Activated T-helper 1 cell treated with anti-CD3 and anti-CD28 coated beads, Interleukin-12 subunit alpha, Interleukin-12 subunit beta, Interleukin-2, Interleukin-4 antibody, amounts not matched to agents 30 ng/mL and 10 ng/mL and 1 ng/mL, durations not matched to agents 14 hours and 24 hours and 36 hours (primary cell): ENCODE results near the gene PYHIN1. TPM values are rescaled to one million over a fixed set of nuclear protein-coding genes. Genes with fewer than 3 reads are reported as not detected.
A peak's percentile ranks its signal among the peaks of the same experiment; 100 is the strongest.

Source experiments
- DNase-seq: peaks from one replicate; pipeline ENCODE4 v3.0.0; 2021; ENCODE audit warnings: low spot score
- H3K27ac Mint-ChIP-seq: one replicate; pipeline ENCODE4 v1.8.0; 2021; ENCODE audit warnings: mild to moderate bottlenecking, mixed read lengths
- H3K27me3 Mint-ChIP-seq: one replicate; pipeline ENCODE4 v1.8.0; 2022; ENCODE audit warnings: mild to moderate bottlenecking, moderate library complexity, mixed read lengths; ENCODE audit not compliant: insufficient read depth
- H3K36me3 Mint-ChIP-seq: one replicate; pipeline ENCODE4 v1.8.0; 2021; ENCODE audit warnings: low read depth, mixed read lengths
- H3K4me1 Mint-ChIP-seq: one replicate; pipeline ENCODE4 v1.8.0; 2021; ENCODE audit warnings: low read depth, mixed read lengths
- H3K4me3 Mint-ChIP-seq: one replicate; pipeline ENCODE4 v1.8.0; 2021; ENCODE audit warnings: mild to moderate bottlenecking, moderate library complexity, mixed read lengths
- H3K9me3 Mint-ChIP-seq: one replicate; pipeline ENCODE4 v1.8.0; 2021; ENCODE audit warnings: mixed read lengths
- intact Hi-C: fragments of 100-400 bp; cut with micrococcal nuclease; formaldehyde crosslinking; loops from one replicate; pipeline ENCODE4 v1.15.1; 2024
- total RNA-seq: library from RNA; stranded (reverse); gene quantifications from 2 replicates; pipeline ENCODE4 v1.2.3, GENCODE V29; 2022

PYHIN1 gene
- total RNA-seq, 1 donor from 2014 or later, result 19.9 TPM

DNA sequence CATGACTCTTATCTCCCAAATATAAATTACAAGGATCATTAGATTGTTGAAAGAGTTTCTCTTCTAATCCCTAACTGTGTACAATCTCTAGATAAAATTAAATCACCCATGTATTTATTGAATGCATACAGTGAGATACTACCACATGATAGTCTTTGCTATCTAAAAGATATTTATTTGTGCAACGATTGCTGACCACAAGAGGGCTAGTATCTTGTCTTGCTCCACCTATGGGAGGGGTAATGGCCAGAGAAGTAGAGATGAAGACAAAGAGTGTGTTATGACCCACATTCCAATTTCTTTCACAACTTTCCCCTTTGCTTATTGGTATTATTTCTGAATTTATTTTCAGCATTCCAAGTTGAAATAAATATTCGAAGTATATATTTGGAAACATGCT lies 13.7 kb downstream of the PYHIN1 start:
- intact Hi-C loops, result no loop called here
- Mint-ChIP-seq H3K36me3 (peaks cover 52% of the 10 kb centered on the region), H3K27ac (no peak overlapping the region), H3K4me3 (no peak overlapping the region), H3K4me1 (no peaks in the 10 kb centered on the region), H3K27me3 (peaks cover 2% of the 10 kb centered on the region), H3K9me3 (peaks cover 5% of the 10 kb centered on the region)
- no peak for DNase-seq

DNA sequence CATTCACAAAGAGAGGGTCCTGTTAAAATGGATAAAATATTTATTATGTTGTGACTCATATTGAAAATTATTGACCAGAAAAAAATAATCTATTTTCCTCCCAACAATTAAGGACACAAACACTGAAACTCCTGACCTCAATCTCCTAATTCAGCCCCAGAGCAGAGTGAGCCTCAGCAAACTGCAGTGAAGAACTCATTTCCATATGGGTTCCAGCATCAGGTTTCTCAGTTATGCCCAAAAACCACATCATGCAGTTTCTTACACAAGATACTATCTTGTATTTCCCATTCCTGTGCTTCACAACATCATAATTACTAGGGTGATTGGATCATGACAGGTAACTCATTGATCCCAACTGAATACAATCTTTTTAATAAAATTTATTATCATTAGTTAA lies 15.4 kb downstream of the PYHIN1 start:
- intact Hi-C loops, result no loop called here
- Mint-ChIP-seq H3K27me3 (peaks cover 2% of the 10 kb centered on the region), H3K36me3 (peaks cover 59% of the 10 kb centered on the region)

DNA sequence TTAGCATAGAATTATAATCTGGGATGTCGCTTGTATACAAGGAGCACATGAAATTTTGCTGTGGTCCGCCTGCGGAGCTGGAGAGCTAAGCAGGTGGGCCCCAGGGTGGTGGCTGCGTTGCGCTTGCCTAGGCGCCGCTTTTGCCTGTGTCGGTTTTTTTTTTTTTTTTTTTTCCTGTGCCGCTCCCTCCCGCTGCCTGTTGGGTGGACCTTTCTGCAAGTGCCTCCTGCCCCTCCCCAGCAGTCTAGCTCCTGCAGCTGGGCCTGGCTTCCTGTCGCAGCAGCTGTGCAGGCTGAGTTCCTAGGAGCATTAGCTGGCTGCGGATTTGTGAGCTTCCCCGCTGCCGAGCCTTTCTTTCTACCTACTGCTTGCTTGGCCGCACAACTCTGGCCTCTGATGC lies 20.6 kb downstream of the PYHIN1 start:
- Mint-ChIP-seq H3K4me1 (no peaks in the 10 kb centered on the region), H3K27ac (no peak overlapping the region), H3K9me3 (peaks cover 17% of the 10 kb centered on the region), H3K27me3 (peaks cover 2% of the 10 kb centered on the region), H3K36me3 (peaks cover 41% of the 10 kb centered on the region), H3K4me3 (no peak overlapping the region)
- DNase-seq, result no peak
- intact Hi-C loops, result no loop called here

More for the DNA sequence above, 15.4 kb downstream of the PYHIN1 start:
- DNase-seq, result no peak
- Mint-ChIP-seq H3K4me1 (no peaks in the 10 kb centered on the region), H3K27ac (no peak overlapping the region), H3K9me3 (peaks cover 17% of the 10 kb centered on the region), H3K4me3 (no peak overlapping the region)

DNA sequence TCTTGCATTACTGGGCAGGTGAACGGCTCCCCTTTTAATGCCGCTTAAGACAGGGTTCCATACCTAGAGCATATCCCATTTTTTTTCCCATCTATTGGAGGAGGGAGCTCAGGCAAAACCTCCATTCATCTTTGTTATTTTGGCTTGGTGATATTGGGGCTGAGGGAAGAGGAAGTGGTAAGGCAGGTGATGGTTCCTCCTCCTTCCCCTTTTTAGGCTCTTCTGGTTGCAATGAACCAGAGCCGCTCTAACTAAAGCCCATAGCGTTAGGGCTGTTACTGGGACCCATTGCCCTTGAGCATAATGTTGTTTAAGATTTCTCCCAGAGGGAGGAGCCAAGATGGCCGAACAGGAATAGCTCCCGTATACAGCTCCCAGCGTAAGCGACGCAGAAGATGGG lies 21.1 kb downstream of the PYHIN1 start:
- peaks cover 17% of the 10 kb centered on the region for H3K9me3 Mint-ChIP-seq
- DNase-seq, result no peak
- peaks cover 39% of the 10 kb centered on the region for H3K36me3 Mint-ChIP-seq
- no peaks in the 10 kb centered on the region for H3K4me1 Mint-ChIP-seq
- no peak overlapping the region for H3K4me3 Mint-ChIP-seq
- H3K27ac Mint-ChIP-seq, result no peak overlapping the region
- H3K27me3 Mint-ChIP-seq, result no peaks in the 10 kb centered on the region
- intact Hi-C loops, result no loop called here

DNA sequence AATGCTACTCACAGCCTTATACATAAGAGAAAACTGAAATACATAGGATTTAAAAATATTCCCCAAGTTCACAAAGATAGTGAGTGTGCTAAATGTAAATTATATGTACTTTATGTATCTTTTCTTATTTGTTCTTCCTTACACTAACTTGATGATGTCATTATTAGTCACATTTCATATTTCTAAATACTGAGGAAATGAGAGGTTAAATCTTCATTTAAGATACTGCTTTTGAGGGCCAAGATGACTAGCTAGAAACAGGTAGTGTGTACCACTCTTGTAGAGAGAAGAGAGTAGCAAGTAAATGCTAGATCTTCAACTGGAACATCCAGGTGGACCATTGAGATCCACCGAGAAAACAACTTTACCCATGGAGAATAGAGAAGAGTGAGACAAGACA lies 29.8 kb downstream of the PYHIN1 start:
- Mint-ChIP-seq H3K9me3 (peaks cover 18% of the 10 kb centered on the region), H3K36me3 (peaks cover 21% of the 10 kb centered on the region), H3K27me3 (peaks cover 5% of the 10 kb centered on the region), H3K4me3 (no peak overlapping the region), H3K27ac (no peak overlapping the region), H3K4me1 (peaks cover 4% of the 10 kb centered on the region)
- intact Hi-C loops, result no loop called here
- no peak for DNase-seq

DNA sequence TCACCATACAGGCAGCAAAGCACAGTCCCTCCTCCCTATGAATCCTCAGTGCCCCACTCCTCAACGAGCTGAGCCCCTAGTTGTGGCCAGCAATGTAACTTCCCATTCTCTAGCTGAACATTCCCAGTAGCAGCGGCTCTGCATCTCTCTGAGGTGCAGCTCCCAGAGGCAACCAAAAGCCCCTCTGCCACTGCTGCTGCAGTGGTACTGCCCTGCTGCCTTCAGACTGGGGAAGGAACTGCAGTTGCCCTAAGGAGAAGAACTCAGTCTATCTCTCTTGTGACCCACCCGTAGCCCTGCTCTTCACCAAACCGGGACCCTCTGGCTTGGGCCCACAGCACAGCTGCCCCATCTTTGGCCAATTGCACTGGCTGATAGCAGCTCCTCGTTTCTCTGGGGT lies 31.6 kb downstream of the PYHIN1 start:
- Mint-ChIP-seq H3K36me3 (peaks cover 23% of the 10 kb centered on the region), H3K27me3 (peaks cover 8% of the 10 kb centered on the region), H3K4me1 (peaks cover 4% of the 10 kb centered on the region), H3K4me3 (no peak overlapping the region), H3K27ac (no peak overlapping the region), H3K9me3 (peaks cover 31% of the 10 kb centered on the region)
- intact Hi-C loops, result no loop called here
- DNase-seq, result no peak

DNA sequence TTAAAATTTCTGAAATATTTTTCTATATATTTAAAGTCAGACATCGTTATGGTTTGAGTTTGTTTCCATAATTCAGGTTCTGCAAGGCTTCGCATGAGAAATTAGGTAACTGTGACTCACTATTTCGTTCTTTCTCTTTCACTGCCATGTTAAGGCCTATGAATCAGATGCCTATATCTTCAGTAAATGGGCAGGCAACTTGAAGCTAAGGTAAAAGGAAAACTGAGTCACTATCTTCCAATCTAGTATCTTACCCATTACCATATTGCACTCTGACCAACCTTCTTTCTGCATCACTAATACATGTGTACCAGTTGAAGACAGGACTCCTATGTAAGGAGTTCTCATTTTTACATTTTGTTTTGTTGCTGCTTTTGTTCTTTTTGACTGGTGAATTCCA lies 37.8 kb downstream of the PYHIN1 start:
- H3K36me3 Mint-ChIP-seq, result peaks cover 23% of the 10 kb centered on the region
- H3K27ac Mint-ChIP-seq, result peak overlapping the region; percentile 56
- peaks cover 13% of the 10 kb centered on the region for H3K4me1 Mint-ChIP-seq
- H3K27me3 Mint-ChIP-seq, result peaks cover 3% of the 10 kb centered on the region
- no peak overlapping the region for H3K4me3 Mint-ChIP-seq
- DNase-seq, result no peak
- H3K9me3 Mint-ChIP-seq, result peaks cover 34% of the 10 kb centered on the region
- intact Hi-C loops, result loop anchor here (1.0 kb wide), 4 partner anchors 38 to 150 kb away; partner anchors contain the start of genes IFI16 and PYHIN1

DNA sequence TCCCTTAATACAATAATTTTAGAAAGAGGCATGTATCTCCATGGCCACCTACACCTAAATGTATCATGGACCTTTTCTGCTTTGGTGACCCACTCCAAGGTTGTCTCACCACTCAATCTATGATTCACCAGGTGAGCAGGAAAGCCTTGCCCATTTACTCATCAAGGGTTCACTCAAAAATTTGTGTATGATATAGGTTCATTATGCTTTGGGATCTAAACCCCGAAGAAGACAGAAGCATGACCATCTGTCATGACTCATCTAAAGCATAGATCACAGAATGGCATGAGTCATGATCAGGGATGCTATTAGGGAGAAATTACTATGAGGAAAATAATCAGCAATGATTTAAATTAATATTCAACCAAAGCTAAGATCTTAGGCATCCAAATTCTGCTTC lies 38.5 kb downstream of the PYHIN1 start:
- peaks cover 33% of the 10 kb centered on the region for H3K9me3 Mint-ChIP-seq
- H3K4me1 Mint-ChIP-seq, result peaks cover 13% of the 10 kb centered on the region
- peaks cover 20% of the 10 kb centered on the region for H3K36me3 Mint-ChIP-seq
- peak overlapping the region; percentile 56 for H3K27ac Mint-ChIP-seq
- intact Hi-C loops, result loop anchor here (1.0 kb wide), 4 partner anchors 39 to 151 kb away; partner anchors contain the start of genes IFI16 and PYHIN1
- no peak overlapping the region for H3K4me3 Mint-ChIP-seq
- no peak for DNase-seq
- peaks cover 3% of the 10 kb centered on the region for H3K27me3 Mint-ChIP-seq

DNA sequence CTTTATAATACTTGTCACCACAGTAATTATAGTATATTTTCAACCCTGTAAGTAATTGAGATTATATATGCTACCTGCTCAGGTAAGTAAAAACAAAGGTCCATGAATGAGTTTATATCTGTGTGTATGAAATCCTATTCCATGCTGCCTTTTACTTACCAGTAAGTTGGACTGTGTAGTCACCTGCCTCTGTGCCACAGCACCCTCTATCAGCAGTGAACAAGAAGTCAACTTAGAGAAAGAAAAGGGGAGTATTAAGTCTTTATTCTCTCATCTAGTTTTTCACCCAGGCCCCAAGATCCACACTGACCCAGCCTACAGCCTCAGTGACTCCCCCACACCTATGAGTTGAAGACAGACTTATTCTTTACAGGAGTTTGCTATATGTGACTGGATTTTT lies 41.5 kb downstream of the PYHIN1 start:
- intact Hi-C loops, result no loop called here
- no peak for DNase-seq
- Mint-ChIP-seq H3K4me3 (no peak overlapping the region), H3K36me3 (peaks cover 16% of the 10 kb centered on the region), H3K27ac (no peak overlapping the region), H3K27me3 (no peaks in the 10 kb centered on the region), H3K9me3 (peaks cover 9% of the 10 kb centered on the region), H3K4me1 (peaks cover 19% of the 10 kb centered on the region)

DNA sequence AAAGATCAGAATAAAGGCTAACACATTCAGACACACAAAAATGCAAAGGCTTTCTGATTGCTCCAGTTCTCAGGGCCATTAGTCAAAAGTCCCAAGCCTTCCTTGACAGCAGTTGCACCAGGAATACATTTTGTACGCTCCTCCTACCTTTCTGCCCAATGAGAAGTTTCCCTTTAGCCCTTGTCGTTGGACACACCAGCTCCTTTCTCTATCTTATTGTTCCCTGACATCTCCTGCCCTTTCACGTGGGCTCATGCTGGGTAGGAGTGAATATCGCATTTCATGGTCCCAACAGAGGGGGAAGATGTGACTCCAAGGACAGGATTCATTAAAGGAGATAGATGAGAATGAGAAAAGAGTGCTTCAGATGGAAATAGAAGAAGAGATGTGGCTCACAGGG lies 44.9 kb downstream of the PYHIN1 start:
- H3K27ac Mint-ChIP-seq, result no peak overlapping the region
- peaks cover 5% of the 10 kb centered on the region for H3K9me3 Mint-ChIP-seq
- no peaks in the 10 kb centered on the region for H3K27me3 Mint-ChIP-seq
- peaks cover 17% of the 10 kb centered on the region for H3K36me3 Mint-ChIP-seq
- intact Hi-C loops, result no loop called here
- peaks cover 14% of the 10 kb centered on the region for H3K4me1 Mint-ChIP-seq
- no peak for DNase-seq
- no peak overlapping the region for H3K4me3 Mint-ChIP-seq

DNA sequence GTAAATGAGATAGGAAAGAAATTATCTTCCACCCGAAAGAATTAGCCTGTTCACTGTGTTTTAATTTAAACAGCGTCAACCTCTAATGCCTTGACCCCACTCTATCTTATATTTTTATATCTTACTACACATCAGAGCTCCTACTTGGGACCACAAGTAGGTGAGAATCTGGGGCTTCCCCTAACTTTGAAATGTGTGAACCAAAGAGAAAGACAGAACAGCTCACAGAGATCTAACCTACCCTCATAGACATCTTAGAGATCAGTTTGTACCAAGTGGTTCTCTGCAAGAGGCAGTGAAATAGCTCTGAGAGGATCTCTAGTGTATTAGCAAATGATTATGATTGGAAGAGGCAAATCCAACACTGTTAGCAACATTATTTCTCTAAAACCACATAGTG lies 47.4 kb downstream of the PYHIN1 start:
- intact Hi-C loops, result no loop called here
- H3K4me3 Mint-ChIP-seq, result no peak overlapping the region
- peaks cover 3% of the 10 kb centered on the region for H3K27me3 Mint-ChIP-seq
- H3K9me3 Mint-ChIP-seq, result peaks cover 21% of the 10 kb centered on the region
- DNase-seq, result no peak
- peaks cover 14% of the 10 kb centered on the region for H3K4me1 Mint-ChIP-seq
- no peak overlapping the region for H3K27ac Mint-ChIP-seq
- H3K36me3 Mint-ChIP-seq, result peaks cover 29% of the 10 kb centered on the region

DNA sequence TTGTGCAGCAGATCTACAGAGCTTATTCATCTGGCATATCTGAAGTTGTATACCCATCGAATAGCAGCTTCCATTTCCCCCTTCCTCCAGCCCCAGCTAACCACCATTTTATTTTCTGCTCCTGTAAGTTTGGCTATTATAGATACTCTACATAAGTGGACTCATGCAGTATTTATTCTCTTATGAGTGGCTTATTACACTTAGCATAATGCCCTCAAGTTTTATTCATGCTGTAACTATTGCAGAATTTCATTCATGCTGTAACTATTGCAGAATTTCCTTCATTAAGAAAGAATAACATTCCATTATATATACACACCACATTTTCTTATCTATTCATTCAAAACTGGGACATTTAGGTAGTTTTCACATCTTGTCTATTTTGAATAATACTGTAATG lies 47.9 kb downstream of the PYHIN1 start:
- peaks cover 14% of the 10 kb centered on the region for H3K4me1 Mint-ChIP-seq
- intact Hi-C loops, result no loop called here
- H3K27me3 Mint-ChIP-seq, result peaks cover 3% of the 10 kb centered on the region
- DNase-seq, result no peak
- peaks cover 34% of the 10 kb centered on the region for H3K36me3 Mint-ChIP-seq
- H3K27ac Mint-ChIP-seq, result no peak overlapping the region
- H3K4me3 Mint-ChIP-seq, result no peak overlapping the region
- H3K9me3 Mint-ChIP-seq, result peaks cover 26% of the 10 kb centered on the region

DNA sequence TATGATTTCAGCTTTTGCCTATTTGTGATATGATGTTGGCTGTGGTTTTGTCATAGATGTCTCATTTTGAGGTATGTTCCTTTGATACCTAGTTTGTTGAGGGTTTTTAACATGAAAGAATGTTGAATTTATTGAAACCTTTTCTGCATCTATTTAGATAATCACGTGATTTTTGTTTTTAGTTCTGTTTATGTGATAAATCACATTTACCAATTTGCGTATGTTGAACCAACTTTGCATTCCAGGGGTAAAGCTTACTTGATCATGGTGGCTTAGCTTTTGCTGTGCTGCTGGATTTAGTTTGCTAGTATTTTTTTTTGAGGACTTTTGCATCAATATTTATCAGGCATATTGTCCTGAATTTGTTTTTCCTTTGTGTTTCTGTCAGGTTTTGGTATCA lies 51.9 kb downstream of the PYHIN1 start:
- intact Hi-C loops, result no loop called here
- H3K36me3 Mint-ChIP-seq, result peaks cover 36% of the 10 kb centered on the region
- no peak overlapping the region for H3K4me3 Mint-ChIP-seq
- H3K27me3 Mint-ChIP-seq, result peaks cover 4% of the 10 kb centered on the region
- no peak for DNase-seq
- no peak overlapping the region for H3K27ac Mint-ChIP-seq
- peaks cover 37% of the 10 kb centered on the region for H3K9me3 Mint-ChIP-seq
- peaks cover 7% of the 10 kb centered on the region for H3K4me1 Mint-ChIP-seq

DNA sequence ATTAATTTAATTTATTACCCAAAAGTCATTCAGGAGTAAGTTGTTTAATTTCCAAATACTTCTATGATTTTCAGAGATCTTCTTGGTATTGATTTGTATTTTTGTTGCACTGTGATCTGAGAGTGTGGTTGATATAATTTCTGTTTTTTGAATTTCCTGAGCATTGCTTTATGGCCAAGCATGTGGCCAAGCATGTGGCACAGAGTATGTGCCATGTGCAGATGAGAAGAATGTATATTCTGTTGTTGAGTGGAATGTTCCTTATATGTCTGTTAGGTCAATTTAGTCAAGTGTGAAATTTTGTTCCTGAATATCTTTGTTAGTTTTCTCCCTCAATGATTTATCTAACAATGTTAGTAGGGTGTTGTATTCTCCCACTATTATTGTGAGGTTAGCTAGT lies 53.0 kb downstream of the PYHIN1 start:
- peaks cover 38% of the 10 kb centered on the region for H3K36me3 Mint-ChIP-seq

More for the DNA sequence above, 53.0 kb downstream of the PYHIN1 start:
- Mint-ChIP-seq H3K4me3 (no peak overlapping the region), H3K9me3 (peaks cover 37% of the 10 kb centered on the region), H3K27ac (no peak overlapping the region), H3K27me3 (peaks cover 4% of the 10 kb centered on the region), H3K4me1 (no peaks in the 10 kb centered on the region)
- DNase-seq, result no peak
- intact Hi-C loops, result no loop called here
